Measurements from ENCODE around the gene METRN.

Gene METRN

GRCh38 chr16:750485-750884 lies 35.6 kb downstream of the METRN start:
- TF ChIP-seq TAF1 (IDR thresholded peaks at IDR 0.05; ENCODE audit: borderline replicate concordance, insufficient read depth, low read length) (no peak), REST (IDR thresholded peaks at IDR 0.05; ENCODE audit: insufficient read depth in 1 of 2, low read depth in 2 of 2, low read length in 2 of 2) (no peak), SIN3A (IDR thresholded peaks at IDR 0.05; ENCODE audit: borderline replicate concordance, insufficient read depth, low read length) (no peak)

- TF ChIP-seq POLR2AphosphoS5 (IDR thresholded peaks at IDR 0.05; ENCODE audit: low read depth, low read length) (no peak), FOXP2 (optimal IDR thresholded peaks at IDR 0.05; ENCODE audit: borderline replicate concordance, extremely low read depth, extremely low read length, insufficient read depth) (no peak), REST (IDR thresholded peaks at IDR 0.05; ENCODE audit: insufficient read depth in 1 of 2, low read depth in 2 of 2, low read length in 2 of 2) (no peak), TAF1 (IDR thresholded peaks at IDR 0.05; ENCODE audit: borderline replicate concordance, insufficient read depth, low read length) (no peak), SIN3A (IDR thresholded peaks at IDR 0.05; ENCODE audit: borderline replicate concordance, insufficient read depth, low read length) (no peak)
Observed at GRCh38 chr16:751152-752006, 36.5 kb downstream of the METRN start.

GRCh38 chr16:752007-752312 lies 37.0 kb downstream of the METRN start:
- no peak for TF ChIP-seq POLR2AphosphoS5 (IDR thresholded peaks at IDR 0.05; ENCODE audit: low read depth, low read length)
- no peak for TF ChIP-seq FOXP2 (optimal IDR thresholded peaks at IDR 0.05; ENCODE audit: borderline replicate concordance, extremely low read depth, extremely low read length, insufficient read depth)
- no peak for TF ChIP-seq REST (IDR thresholded peaks at IDR 0.05; ENCODE audit: insufficient read depth in 1 of 2, low read depth in 2 of 2, low read length in 2 of 2)
- no peak for TF ChIP-seq TAF1 (IDR thresholded peaks at IDR 0.05; ENCODE audit: borderline replicate concordance, insufficient read depth, low read length)
- TF ChIP-seq SIN3A (IDR thresholded peaks at IDR 0.05; ENCODE audit: borderline replicate concordance, insufficient read depth, low read length): no peak

GRCh38 chr16:754656-755055 lies 39.7 kb downstream of the METRN start:
- TF ChIP-seq TAF1 (IDR thresholded peaks at IDR 0.05; ENCODE audit: borderline replicate concordance, insufficient read depth, low read length) (no peak), REST (IDR thresholded peaks at IDR 0.05; ENCODE audit: insufficient read depth in 1 of 2, low read depth in 2 of 2, low read length in 2 of 2) (no peak), SIN3A (IDR thresholded peaks at IDR 0.05; ENCODE audit: borderline replicate concordance, insufficient read depth, low read length) (no peak), FOXP2 (optimal IDR thresholded peaks at IDR 0.05; ENCODE audit: borderline replicate concordance, extremely low read depth, extremely low read length, insufficient read depth) (no peak), POLR2AphosphoS5 (IDR thresholded peaks at IDR 0.05; ENCODE audit: low read depth, low read length) (no peak)
